ENCODE data around the gene NAIF1. TPM values are rescaled to one million over a fixed set of nuclear protein-coding genes. Genes with fewer than 3 reads are reported as not detected.

NAIF1 gene
- total and polyA plus RNA-seq, 2 experiments from 2014 or later = 4.9 to 5.5 TPM

DNA sequence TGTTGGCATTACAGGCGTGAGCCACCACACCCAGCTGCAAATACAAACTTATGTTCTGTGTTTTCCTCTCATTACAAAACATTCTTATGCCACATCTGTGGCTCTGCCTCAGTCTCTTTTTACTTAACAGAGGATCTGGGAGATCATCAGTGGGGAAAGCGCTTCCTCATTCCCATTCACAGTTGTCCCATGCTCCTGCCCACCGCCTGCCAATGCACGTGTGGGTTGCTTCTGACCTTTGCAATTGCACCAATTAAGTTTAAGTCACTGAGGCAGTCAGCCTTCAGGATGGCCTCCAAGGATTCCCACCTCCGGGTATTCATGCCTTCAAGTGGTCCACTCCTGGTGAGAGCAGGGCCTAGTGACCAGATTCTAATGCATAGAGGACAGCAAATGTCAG lies 51.4 kb downstream of the NAIF1 start (continued):
- TF ChIP-seq, protein P1, sequence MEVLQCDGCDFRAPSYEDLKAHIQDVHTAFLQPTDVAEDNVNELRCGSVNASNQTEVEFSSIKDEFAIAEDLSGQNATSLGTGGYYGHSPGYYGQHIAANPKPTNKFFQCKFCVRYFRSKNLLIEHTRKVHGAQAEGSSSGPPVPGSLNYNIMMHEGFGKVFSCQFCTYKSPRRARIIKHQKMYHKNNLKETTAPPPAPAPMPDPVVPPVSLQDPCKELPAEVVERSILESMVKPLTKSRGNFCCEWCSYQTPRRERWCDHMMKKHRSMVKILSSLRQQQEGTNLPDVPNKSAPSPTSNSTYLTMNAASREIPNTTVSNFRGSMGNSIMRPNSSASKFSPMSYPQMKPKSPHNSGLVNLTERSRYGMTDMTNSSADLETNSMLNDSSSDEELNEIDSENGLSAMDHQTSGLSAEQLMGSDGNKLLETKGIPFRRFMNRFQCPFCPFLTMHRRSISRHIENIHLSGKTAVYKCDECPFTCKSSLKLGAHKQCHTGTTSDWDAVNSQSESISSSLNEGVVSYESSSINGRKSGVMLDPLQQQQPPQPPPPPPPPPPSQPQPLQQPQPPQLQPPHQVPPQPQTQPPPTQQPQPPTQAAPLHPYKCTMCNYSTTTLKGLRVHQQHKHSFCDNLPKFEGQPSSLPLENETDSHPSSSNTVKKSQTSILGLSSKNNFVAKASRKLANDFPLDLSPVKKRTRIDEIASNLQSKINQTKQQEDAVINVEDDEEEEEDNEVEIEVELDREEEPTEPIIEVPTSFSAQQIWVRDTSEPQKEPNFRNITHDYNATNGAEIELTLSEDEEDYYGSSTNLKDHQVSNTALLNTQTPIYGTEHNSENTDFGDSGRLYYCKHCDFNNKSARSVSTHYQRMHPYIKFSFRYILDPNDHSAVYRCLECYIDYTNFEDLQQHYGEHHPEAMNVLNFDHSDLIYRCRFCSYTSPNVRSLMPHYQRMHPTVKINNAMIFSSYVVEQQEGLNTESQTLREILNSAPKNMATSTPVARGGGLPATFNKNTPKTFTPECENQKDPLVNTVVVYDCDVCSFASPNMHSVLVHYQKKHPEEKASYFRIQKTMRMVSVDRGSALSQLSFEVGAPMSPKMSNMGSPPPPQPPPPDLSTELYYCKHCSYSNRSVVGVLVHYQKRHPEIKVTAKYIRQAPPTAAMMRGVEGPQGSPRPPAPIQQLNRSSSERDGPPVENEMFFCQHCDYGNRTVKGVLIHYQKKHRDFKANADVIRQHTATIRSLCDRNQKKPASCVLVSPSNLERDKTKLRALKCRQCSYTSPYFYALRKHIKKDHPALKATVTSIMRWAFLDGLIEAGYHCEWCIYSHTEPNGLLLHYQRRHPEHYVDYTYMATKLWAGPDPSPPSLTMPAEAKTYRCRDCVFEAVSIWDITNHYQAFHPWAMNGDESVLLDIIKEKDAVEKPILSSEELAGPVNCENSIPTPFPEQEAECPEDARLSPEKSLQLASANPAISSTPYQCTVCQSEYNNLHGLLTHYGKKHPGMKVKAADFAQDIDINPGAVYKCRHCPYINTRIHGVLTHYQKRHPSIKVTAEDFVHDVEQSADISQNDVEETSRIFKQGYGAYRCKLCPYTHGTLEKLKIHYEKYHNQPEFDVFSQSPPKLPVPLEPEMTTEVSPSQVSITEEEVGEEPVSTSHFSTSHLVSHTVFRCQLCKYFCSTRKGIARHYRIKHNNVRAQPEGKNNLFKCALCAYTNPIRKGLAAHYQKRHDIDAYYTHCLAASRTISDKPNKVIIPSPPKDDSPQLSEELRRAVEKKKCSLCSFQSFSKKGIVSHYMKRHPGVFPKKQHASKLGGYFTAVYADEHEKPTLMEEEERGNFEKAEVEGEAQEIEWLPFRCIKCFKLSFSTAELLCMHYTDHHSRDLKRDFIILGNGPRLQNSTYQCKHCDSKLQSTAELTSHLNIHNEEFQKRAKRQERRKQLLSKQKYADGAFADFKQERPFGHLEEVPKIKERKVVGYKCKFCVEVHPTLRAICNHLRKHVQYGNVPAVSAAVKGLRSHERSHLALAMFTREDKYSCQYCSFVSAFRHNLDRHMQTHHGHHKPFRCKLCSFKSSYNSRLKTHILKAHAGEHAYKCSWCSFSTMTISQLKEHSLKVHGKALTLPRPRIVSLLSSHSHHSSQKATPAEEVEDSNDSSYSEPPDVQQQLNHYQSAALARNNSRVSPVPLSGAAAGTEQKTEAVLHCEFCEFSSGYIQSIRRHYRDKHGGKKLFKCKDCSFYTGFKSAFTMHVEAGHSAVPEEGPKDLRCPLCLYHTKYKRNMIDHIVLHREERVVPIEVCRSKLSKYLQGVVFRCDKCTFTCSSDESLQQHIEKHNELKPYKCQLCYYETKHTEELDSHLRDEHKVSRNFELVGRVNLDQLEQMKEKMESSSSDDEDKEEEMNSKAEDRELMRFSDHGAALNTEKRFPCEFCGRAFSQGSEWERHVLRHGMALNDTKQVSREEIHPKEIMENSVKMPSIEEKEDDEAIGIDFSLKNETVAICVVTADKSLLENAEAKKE (CRISPR knock-in tag; IDR thresholded peaks at IDR 0.05) = no peak

Other genes with a start within 250 kb of the NAIF1 start
- gene ENG, start 212.7 kb downstream of the NAIF1 start, total RNA-seq (2014; rRNA removed; shearing (Covaris generic)) = 1.4 and 3.0 TPM in 2 replicates
- 2.6 TPM in 2 replicates for gene ENG, start 212.7 kb downstream of the NAIF1 start, polyA plus RNA-seq (2016; fragmentation: Nextera tagmentation; extraction: Ambion mirVana)
- 6.7 and 16.2 TPM in 2 replicates for gene AK1, start 189.6 kb downstream of the NAIF1 start, total RNA-seq (2014; rRNA removed; shearing (Covaris generic))
- gene AK1, start 189.6 kb downstream of the NAIF1 start, polyA plus RNA-seq (2016; fragmentation: Nextera tagmentation; extraction: Ambion mirVana) = 35.5 and 36.3 TPM in 2 replicates
- 39.2 and 46.3 TPM in 2 replicates for gene ST6GALNAC6, start 167.7 kb downstream of the NAIF1 start, total RNA-seq (2014; rRNA removed; shearing (Covaris generic))
- gene ST6GALNAC6, start 167.7 kb downstream of the NAIF1 start, polyA plus RNA-seq (2016; fragmentation: Nextera tagmentation; extraction: Ambion mirVana) = 20.7 and 21.5 TPM in 2 replicates
- 35.3 and 39.1 TPM in 2 replicates for gene ST6GALNAC4, start 150.3 kb downstream of the NAIF1 start, total RNA-seq (2014; rRNA removed; shearing (Covaris generic))
- 7.9 and 8.1 TPM in 2 replicates for gene ST6GALNAC4, start 150.3 kb downstream of the NAIF1 start, polyA plus RNA-seq (2016; fragmentation: Nextera tagmentation; extraction: Ambion mirVana)
- 7.5 and 13.4 TPM in 2 replicates for gene PIP5KL1, start 136.5 kb downstream of the NAIF1 start, total RNA-seq (2014; rRNA removed; shearing (Covaris generic))
- 19.5 and 25.1 TPM in 2 replicates for gene PIP5KL1, start 136.5 kb downstream of the NAIF1 start, polyA plus RNA-seq (2016; fragmentation: Nextera tagmentation; extraction: Ambion mirVana)
- 29.0 and 36.6 TPM in 2 replicates for gene DPM2, start 129.5 kb downstream of the NAIF1 start, total RNA-seq (2014; rRNA removed; shearing (Covaris generic))
- gene DPM2, start 129.5 kb downstream of the NAIF1 start, polyA plus RNA-seq (2016; fragmentation: Nextera tagmentation; extraction: Ambion mirVana) = 92.2 and 92.4 TPM in 2 replicates
- 21.5 and 22.4 TPM in 2 replicates for gene EEIG1, start 86.3 kb downstream of the NAIF1 start, total RNA-seq (2014; rRNA removed; shearing (Covaris generic))
- gene EEIG1, start 86.3 kb downstream of the NAIF1 start, polyA plus RNA-seq (2016; fragmentation: Nextera tagmentation; extraction: Ambion mirVana) = 11.2 and 11.5 TPM in 2 replicates
- gene SLC25A25, start 912 bp upstream of the NAIF1 start, total RNA-seq (2014; rRNA removed; shearing (Covaris generic)) = 21.2 and 27.0 TPM in 2 replicates
- gene SLC25A25, start 912 bp upstream of the NAIF1 start, polyA plus RNA-seq (2016; fragmentation: Nextera tagmentation; extraction: Ambion mirVana) = 6.1 and 7.1 TPM in 2 replicates
- gene PTGES2, start 60.4 kb upstream of the NAIF1 start, total RNA-seq (2014; rRNA removed; shearing (Covaris generic)) = 108 and 124 TPM in 2 replicates
- 56.3 and 59.7 TPM in 2 replicates for gene PTGES2, start 60.4 kb upstream of the NAIF1 start, polyA plus RNA-seq (2016; fragmentation: Nextera tagmentation; extraction: Ambion mirVana)
- 0.27 TPM in 1 of 2 replicates, not detected in the other for gene LCN2, start 82.1 kb upstream of the NAIF1 start, total RNA-seq (2014; rRNA removed; shearing (Covaris generic))
- gene LCN2, start 82.1 kb upstream of the NAIF1 start, polyA plus RNA-seq (2016; fragmentation: Nextera tagmentation; extraction: Ambion mirVana) = 2.0 and 2.7 TPM in 2 replicates
- 246 and 276 TPM in 2 replicates for gene BBLN, start 92.9 kb upstream of the NAIF1 start, total RNA-seq (2014; rRNA removed; shearing (Covaris generic))
- 171 and 177 TPM in 2 replicates for gene BBLN, start 92.9 kb upstream of the NAIF1 start, polyA plus RNA-seq (2016; fragmentation: Nextera tagmentation; extraction: Ambion mirVana)
- gene CIZ1, start 124.3 kb upstream of the NAIF1 start, total RNA-seq (2014; rRNA removed; shearing (Covaris generic)) = 48.2 and 61.4 TPM in 2 replicates
- gene CIZ1, start 124.3 kb upstream of the NAIF1 start, polyA plus RNA-seq (2016; fragmentation: Nextera tagmentation; extraction: Ambion mirVana) = 49.6 and 49.7 TPM in 2 replicates
- gene DNM1, start 136.1 kb upstream of the NAIF1 start, total RNA-seq (2014; rRNA removed; shearing (Covaris generic)) = 42.0 and 43.2 TPM in 2 replicates
- gene DNM1, start 136.1 kb upstream of the NAIF1 start, polyA plus RNA-seq (2016; fragmentation: Nextera tagmentation; extraction: Ambion mirVana) = 24.0 and 36.0 TPM in 2 replicates
- 44.4 and 48.4 TPM in 2 replicates for gene GOLGA2, start 208.7 kb upstream of the NAIF1 start, total RNA-seq (2014; rRNA removed; shearing (Covaris generic))
- 31.4 and 32.6 TPM in 2 replicates for gene GOLGA2, start 208.7 kb upstream of the NAIF1 start, polyA plus RNA-seq (2016; fragmentation: Nextera tagmentation; extraction: Ambion mirVana)
- gene SWI5, start 209.0 kb upstream of the NAIF1 start, total RNA-seq (2014; rRNA removed; shearing (Covaris generic)) = 26.6 and 31.8 TPM in 2 replicates
- gene SWI5, start 209.0 kb upstream of the NAIF1 start, polyA plus RNA-seq (2016; fragmentation: Nextera tagmentation; extraction: Ambion mirVana) = 35.7 and 42.5 TPM in 2 replicates

Measured in GM23338 (cell line).